Measurements from ENCODE around the gene HEPACAM.

- TF ChIP-seq CTCF (conservative IDR thresholded peaks at IDR 0.05; ENCODE audit: low read depth, low read length) (no peak), EZH2 (IDR thresholded peaks at IDR 0.05; ENCODE audit: low read length, unreplicated experiment) (no peak)
These were observed 57.7 kb downstream of the HEPACAM start for GRCh38 chr11:124877910-124878758.

Data from PC-3 (cell line).